Measurements from ENCODE around the gene PCCA. TPM values are rescaled to one million over a fixed set of nuclear protein-coding genes. Genes with fewer than 3 reads are reported as not detected.

The PCCA gene
- polyA plus RNA-seq, 1 of the 3 experiments (the other 2 are of a cell fraction): 7.3 TPM

- Histone ChIP-seq H3K9ac (no peak overlapping the region), H3K4me3 (ENCODE audit: low read depth in 2 of 2, low read length in 1 of 2) (no peak overlapping the region), H2AFZ (ENCODE audit: low read depth) (no peak overlapping the region), H3K9me2 (no peaks in the 10 kb centered on the region), H3K79me2 (ENCODE audit: insufficient read depth) (no peaks in the 10 kb centered on the region), H3K27me3 (ENCODE audit: insufficient read depth) (no peaks in the 10 kb centered on the region), H3F3A (replicated peaks; ENCODE audit: insufficient read depth) (no peaks in the 10 kb centered on the region), H4K20me1 (ENCODE audit: insufficient read depth) (no peaks in the 10 kb centered on the region), H3K27ac (ENCODE audit: low read depth in 2 of 2, low read length in 1 of 2) (no peak overlapping the region), H3K9me3 (no peaks in the 10 kb centered on the region), H3K36me3 (replicated peaks in 1 of 2; ENCODE audit: control insufficient read depth in 1 of 2, insufficient read depth in 2 of 2, low read length in 1 of 2) (peaks cover 0 to 2% of the 10 kb centered on the region in 2 experiments), H3K4me1 (ENCODE audit: control insufficient read depth in 1 of 2, insufficient read depth in 2 of 2, low read depth in 1 of 2, low read length in 1 of 2) (no peaks in the 10 kb centered on the region), H3K4me2 (no peak overlapping the region)
- POLR2A ChIA-PET: interaction anchor here (0.6 kb wide), 1 partner anchor 128 kb away, joined by 3 read pairs; no protein-coding TSS in a partner anchor
- CTCF ChIA-PET: no interaction called here
- no peak for DNase-seq
- 76% methylated on average over 2 of the region's 2 CpGs for WGBS (ENCODE audit: low lambda C conversion rate)
- TF ChIP-seq CTCF (IDR thresholded peaks at IDR 0.05) (no peak), TAF1 (IDR thresholded peaks at IDR 0.05; ENCODE audit: borderline replicate concordance, low read depth, low read length) (no peak), MEF2A (IDR thresholded peaks at IDR 0.05; ENCODE audit: borderline replicate concordance, low read depth) (no peak), EP300 (IDR thresholded peaks at IDR 0.05; ENCODE audit: borderline replicate concordance in 1 of 2, low read depth in 1 of 2, low read length in 1 of 2) (no peak), RAD21 (IDR thresholded peaks at IDR 0.05; ENCODE audit: low read length) (no peak), TCF12 (IDR thresholded peaks at IDR 0.05) (no peak), JUND (IDR thresholded peaks at IDR 0.05) (no peak), RCOR1 (IDR thresholded peaks at IDR 0.05; ENCODE audit: low read length) (no peak), FOSL2 (IDR thresholded peaks at IDR 0.05; ENCODE audit: borderline replicate concordance, low read depth) (no peak), RXRA (IDR thresholded peaks at IDR 0.05; ENCODE audit: borderline replicate concordance, low read depth) (no peak)
- TF ChIP-seq, protein P1, sequence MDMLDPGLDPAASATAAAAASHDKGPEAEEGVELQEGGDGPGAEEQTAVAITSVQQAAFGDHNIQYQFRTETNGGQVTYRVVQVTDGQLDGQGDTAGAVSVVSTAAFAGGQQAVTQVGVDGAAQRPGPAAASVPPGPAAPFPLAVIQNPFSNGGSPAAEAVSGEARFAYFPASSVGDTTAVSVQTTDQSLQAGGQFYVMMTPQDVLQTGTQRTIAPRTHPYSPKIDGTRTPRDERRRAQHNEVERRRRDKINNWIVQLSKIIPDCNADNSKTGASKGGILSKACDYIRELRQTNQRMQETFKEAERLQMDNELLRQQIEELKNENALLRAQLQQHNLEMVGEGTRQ (IDR thresholded peaks at IDR 0.05; ENCODE audit: borderline replicate concordance, low read depth, low read length): no peak
- TF ChIP-seq, protein P2, sequence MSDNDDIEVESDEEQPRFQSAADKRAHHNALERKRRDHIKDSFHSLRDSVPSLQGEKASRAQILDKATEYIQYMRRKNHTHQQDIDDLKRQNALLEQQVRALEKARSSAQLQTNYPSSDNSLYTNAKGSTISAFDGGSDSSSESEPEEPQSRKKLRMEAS (IDR thresholded peaks at IDR 0.05; ENCODE audit: low read depth): no peak
- TF ChIP-seq, protein P3, sequence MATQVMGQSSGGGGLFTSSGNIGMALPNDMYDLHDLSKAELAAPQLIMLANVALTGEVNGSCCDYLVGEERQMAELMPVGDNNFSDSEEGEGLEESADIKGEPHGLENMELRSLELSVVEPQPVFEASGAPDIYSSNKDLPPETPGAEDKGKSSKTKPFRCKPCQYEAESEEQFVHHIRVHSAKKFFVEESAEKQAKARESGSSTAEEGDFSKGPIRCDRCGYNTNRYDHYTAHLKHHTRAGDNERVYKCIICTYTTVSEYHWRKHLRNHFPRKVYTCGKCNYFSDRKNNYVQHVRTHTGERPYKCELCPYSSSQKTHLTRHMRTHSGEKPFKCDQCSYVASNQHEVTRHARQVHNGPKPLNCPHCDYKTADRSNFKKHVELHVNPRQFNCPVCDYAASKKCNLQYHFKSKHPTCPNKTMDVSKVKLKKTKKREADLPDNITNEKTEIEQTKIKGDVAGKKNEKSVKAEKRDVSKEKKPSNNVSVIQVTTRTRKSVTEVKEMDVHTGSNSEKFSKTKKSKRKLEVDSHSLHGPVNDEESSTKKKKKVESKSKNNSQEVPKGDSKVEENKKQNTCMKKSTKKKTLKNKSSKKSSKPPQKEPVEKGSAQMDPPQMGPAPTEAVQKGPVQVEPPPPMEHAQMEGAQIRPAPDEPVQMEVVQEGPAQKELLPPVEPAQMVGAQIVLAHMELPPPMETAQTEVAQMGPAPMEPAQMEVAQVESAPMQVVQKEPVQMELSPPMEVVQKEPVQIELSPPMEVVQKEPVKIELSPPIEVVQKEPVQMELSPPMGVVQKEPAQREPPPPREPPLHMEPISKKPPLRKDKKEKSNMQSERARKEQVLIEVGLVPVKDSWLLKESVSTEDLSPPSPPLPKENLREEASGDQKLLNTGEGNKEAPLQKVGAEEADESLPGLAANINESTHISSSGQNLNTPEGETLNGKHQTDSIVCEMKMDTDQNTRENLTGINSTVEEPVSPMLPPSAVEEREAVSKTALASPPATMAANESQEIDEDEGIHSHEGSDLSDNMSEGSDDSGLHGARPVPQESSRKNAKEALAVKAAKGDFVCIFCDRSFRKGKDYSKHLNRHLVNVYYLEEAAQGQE (IDR thresholded peaks at IDR 0.05; ENCODE audit: low read depth, low read length): no peak
- TF ChIP-seq, protein P4, sequence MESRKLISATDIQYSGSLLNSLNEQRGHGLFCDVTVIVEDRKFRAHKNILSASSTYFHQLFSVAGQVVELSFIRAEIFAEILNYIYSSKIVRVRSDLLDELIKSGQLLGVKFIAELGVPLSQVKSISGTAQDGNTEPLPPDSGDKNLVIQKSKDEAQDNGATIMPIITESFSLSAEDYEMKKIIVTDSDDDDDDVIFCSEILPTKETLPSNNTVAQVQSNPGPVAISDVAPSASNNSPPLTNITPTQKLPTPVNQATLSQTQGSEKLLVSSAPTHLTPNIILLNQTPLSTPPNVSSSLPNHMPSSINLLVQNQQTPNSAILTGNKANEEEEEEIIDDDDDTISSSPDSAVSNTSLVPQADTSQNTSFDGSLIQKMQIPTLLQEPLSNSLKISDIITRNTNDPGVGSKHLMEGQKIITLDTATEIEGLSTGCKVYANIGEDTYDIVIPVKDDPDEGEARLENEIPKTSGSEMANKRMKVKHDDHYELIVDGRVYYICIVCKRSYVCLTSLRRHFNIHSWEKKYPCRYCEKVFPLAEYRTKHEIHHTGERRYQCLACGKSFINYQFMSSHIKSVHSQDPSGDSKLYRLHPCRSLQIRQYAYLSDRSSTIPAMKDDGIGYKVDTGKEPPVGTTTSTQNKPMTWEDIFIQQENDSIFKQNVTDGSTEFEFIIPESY (IDR thresholded peaks at IDR 0.05; ENCODE audit: borderline replicate concordance, low read depth): no peak
- TF ChIP-seq, protein P5, sequence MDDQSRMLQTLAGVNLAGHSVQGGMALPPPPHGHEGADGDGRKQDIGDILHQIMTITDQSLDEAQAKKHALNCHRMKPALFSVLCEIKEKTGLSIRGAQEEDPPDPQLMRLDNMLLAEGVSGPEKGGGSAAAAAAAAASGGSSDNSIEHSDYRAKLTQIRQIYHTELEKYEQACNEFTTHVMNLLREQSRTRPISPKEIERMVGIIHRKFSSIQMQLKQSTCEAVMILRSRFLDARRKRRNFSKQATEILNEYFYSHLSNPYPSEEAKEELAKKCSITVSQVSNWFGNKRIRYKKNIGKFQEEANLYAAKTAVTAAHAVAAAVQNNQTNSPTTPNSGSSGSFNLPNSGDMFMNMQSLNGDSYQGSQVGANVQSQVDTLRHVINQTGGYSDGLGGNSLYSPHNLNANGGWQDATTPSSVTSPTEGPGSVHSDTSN (IDR thresholded peaks at IDR 0.05): no peak
Observed at GRCh38 chr13:100451923-100452322, 363.0 kb downstream of the PCCA start.
